LoVo (cell line): Measurements from ENCODE around the gene AHRR.
"Not testable (repeated sequence)": the region's sequence is repeated elsewhere in the genome, so short reads cannot be mapped to it uniquely, and the experiment has no call there.

Source experiments
- DNase-seq: peaks from one replicate; pipeline ENCODE4 v3.0.0-alpha.2; 2016; ENCODE audit warnings: low spot score

Gene AHRR

DNA sequence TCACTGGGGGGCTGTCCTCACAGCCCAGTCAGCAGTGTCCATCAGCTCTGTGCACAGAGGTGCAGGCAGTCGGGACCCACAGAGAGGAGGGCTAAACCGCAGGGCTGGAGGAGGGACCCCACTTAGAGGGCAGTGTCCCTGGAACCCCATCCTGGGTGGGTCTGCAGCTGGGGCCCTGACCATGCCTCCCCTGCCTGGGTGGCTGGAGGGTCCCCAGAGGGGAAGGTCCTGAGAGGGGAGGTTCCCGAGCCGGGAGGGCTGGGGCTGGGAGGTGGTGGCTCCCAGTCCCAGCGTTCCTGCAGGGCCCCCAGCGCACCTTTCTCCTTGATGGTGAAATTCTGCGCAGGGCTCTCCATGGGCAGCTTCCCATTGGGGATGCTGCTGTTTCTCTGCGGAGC is 154.2 kb downstream of the AHRR start:
- no peak for DNase-seq

DNA sequence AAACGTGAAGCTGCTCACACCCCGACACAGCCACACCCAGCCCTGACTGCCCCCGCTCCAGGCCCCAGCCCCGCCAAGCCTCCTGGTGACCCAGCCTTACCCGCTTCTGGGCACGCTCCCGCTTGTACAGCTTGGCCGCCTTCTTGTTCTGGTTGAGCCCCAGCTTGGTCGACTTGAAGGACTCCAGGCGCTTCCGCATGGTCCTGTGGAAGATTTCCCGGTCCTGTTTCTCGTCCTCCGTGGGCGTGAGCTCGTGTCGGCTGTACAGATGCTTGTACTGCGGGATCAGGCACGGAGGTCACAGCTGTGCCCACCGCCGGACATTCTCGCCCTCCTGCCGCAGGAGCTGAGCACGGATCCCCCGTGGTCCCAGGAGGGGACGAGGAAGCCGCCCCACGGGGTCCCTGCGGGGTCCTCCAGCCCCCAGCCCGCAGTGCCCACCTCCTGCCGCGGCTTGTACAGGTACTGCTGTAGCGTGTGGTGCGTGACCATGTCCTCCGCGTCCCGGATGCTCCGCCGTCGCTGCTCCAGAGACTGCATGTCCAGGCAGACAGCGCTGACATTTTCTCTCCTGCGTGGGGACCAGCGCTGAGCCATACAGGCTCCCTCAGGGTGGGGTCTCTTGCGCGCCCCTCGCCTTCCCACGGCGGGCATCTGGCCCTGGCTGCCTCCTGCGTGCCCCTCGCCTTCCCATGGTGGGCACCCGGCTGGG is 154.7 kb downstream of the AHRR start:
- DNase-seq = no peak

DNA sequence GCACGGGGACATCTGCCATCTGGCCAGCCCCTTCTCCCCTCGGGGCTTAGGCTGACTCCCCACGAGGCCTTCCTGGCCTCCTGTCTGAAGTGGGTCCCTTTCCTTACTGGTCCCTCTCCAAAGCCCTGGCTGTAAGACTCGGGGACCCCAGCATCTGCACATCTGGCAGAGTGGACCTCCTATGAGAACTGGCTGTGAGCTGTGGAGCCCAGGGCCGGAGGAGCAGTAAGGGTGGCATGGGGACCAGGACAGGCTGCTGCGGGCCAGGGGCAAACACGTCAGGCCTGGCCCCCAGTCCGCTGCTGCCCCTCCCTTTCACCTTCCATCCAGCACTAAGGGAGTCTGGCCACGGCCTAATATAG is 155.3 kb downstream of the AHRR start:
- no peak for DNase-seq

DNA sequence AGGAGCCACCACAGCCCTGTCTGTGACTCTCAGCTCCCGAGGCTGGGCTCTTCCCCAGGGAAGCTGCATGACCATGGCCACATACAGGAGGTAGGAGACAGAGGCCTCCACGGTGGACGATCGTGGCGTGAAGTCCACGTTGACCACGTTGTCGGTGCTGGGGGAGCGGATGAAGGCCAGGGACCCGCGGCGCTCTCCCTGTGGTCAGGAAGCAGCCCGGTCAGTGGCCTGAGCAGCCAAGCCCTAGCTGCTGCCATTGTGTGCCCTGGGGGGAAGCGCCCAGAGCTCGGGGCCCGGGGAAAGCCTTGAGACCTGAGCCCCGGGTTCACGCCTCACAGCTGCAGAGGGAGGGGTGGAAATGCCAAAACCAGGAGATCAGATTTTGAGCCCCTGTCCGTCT is 155.7 kb downstream of the AHRR start:
- DNase-seq = no peak

DNA sequence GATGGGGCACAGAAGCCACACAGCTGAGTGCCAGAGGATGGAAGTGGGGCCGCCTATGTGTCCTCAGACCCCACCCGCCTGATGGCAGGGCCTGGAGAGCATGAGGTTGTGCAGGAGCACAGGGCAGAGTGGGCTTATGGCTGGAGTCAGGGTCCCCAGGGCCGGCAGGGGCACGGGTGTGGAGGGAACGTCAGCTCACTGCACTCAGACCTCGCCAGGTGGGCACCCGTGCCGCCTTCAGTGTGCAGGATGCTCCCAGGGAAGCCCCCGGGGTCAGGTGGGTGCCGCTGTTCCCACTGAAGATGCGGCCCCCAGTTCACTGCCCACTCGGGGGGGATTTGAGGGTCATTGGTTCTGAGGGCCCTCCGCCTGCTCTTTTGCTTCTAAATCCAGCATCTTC is 156.4 kb downstream of the AHRR start:
- DNase-seq = no peak

DNA sequence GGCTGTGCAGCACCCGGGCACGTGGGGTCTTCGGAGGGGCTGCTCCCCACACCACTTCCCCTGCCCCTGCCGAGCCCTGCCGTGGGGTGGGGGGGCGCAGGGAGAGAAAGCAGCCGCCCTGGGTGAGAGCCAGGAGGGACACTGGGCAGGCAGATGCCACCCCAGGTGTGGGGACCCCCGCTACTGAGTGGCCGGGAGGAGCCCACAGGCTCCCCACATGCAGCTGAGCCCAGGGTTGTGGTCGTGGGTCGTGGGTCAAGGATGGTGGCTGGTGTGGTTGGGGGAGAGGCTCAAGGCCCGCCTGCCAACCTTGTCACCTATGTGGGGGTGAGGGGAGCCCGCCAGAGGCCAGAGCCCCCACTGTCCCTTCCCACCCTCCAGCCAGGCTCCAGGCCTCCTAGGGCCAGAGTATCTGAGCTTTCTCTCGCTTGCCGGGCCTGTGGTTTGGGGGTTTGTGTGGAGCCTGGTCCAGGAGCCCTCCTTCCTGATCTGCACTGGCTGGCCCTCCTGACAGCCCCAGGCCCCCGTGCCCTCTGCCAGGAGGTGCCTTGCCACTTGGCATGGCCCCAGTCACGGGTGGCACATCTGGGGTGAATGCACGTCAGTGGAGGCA is 157.0 kb downstream of the AHRR start:
- no peak for DNase-seq

DNA sequence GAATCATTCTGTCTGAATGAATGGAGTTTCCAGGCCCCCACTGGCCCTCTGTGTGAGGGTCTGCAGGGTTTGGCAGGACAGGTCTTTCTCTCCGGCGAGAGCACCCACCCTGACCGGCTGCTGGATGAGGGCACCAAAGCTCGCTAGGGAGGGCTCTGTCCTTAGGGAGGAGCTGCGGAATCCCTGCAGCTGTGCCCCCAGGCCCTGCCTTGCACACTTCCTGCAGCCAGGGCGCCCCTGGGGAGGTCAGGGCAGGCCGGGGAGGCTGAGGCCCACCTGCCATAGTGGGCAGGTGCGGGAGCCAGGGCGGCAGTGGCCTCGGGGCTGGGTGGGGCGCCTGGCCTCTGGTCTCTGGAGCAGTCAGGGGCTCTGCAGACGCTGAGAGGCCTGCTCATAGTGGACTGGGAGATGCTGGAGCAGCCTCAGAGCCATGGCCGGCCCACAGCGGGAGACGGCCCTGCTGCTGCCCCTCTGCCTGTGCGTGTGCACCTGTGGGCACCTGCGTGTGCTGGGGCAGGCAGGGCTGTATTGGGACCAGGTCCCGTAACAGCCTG is 157.5 kb downstream of the AHRR start:
- no peak for DNase-seq

DNA sequence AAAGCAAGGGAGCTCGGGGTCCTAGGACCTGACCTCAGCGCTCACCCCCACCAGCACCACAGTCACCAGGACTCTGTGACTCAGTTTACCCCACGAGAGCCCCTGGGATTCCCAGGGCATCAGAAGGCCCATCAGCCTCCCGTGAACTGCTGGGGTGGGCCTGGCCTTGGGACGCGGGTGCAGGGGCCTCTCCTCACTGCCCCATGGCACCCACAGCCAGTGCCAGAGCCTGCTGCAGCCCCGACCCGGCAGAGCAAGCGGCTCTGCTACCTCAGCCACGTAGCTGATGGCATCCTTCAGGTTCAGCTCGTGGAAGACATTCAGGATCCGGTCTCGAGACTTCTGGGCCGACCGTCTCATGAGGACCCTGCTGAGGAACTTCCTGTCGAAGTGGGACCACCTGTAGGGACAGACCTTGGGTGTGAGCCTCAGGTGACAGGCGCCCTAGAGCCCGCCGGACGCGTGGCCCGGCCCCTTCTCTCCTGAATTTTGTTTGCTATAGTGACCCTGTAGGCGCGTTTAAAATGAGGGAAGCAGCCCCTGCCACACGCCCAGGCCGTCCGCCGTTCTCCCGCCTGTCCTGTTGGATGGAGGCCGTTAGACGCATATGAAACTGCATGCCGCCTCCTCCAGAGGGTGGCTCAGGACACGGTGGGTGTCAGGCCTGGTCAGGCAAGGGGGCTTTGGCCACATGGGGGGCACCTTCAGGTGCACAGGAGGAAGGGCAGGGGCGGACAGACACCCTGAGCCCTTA is 158.2 kb downstream of the AHRR start:
- DNase-seq = no peak

DNA sequence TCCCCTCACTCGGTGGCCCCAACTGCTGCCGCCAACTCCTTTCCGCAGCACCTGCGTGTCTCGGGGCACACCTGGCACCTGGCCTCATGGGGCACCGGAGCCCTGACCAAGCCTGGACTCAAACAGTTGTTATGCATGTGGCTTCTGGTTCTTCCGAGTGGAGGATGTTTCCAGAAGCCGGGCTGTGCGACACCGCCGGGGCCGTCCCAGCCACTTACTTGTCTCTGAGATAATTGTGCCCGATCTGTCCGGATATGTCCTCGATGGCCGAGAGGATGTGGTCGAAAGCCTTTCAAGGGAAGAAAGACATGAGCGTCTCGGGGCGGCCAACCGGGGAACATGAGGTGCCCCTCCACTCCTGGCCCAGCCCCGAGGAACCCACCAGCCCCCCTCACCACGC is 159.8 kb downstream of the AHRR start:
- DNase-seq = no peak

DNA sequence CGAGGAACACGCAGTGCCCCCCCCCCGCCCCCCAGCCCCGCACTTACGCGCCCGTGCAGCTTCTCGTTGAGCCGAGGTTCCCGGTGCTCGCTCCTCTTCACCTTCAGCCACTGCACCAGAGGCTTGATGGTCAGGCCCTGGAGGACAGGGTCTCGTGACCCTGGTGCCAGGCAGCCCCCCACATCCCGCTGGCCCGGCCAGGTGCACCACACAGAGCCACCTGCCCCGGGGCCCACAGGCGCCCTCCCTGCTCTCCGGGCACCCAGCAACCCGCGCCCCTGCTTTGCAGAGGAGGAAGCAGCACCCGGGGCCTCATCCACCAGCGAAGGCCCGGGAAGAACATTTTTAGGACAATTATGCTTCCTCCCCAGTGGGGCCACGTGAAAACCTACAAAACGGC is 160.5 kb downstream of the AHRR start:
- DNase-seq = no peak

DNA sequence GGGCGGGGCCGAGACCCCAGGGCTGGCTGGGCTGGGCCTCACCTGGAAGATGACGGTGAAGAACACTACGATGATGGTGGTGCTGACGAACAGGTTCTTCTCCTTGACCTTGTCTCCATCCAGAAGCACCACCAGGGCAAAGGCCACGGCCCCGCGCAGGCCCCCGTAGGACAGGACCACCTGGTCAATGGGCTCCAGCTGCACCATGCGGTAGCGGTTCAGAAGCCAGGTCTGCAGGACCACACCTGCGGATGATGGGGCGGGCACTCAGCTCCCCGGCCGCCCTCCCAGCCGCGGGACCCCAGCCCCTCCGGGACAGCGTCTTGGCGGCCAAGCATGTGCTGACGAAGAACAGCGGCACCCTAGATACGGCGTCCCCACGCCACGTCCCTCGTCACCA is 161.0 kb downstream of the AHRR start:
- DNase-seq = no peak

DNA sequence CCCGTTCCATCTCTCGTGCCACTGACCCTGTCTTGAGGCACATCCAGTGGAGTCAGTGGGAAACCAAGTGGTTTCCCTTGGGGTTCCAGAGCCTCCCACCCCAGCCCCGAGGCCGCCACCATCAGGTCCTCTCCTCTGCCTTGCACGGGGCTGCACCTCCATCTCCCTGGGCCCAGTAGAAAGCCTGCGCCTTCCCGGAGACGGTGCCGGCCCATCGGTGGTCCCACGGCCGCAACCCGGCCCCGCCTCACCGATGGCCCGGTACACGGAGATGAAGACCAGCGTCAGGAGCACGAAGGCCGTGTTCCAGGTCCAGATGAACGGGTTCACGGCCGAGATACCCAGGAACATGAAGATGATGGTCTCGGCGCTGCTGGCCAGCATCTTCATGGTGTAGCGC is 161.5 kb downstream of the AHRR start:
- no peak for DNase-seq

DNA sequence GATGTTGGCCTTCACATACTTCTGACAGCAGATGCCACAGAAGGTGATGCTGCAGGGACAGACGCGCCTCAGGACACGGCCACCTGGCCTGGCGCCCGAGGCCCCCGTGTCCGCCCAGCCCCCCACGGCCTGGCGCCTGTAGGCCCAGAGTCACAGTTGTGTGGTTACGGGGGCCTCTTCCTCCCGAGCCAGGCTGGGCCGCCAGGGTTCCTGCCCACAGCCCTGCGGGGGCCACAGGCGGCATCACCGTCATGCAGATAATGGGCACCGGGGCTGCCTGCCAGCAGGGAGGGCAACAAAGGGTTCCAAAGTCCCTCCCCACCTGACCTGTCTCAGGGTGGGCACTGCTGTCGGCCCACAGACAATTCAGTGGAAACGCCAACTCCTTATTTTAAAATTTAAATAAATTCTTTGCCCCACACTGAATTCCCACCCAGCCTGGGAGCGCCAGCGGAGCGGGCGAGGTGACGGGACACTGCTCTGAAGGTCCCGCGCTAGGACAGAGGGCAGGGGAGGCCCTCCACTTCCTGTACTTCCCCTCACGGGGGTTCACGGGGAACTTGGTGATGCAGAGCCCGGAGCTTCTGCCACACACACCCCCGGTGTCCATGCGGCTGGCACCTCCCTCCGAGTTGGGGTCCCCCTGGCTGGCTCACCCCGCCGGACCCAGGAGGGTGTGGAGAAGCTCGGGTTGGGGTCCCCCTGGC is 162.1 kb downstream of the AHRR start:
- DNase-seq = no peak

DNA sequence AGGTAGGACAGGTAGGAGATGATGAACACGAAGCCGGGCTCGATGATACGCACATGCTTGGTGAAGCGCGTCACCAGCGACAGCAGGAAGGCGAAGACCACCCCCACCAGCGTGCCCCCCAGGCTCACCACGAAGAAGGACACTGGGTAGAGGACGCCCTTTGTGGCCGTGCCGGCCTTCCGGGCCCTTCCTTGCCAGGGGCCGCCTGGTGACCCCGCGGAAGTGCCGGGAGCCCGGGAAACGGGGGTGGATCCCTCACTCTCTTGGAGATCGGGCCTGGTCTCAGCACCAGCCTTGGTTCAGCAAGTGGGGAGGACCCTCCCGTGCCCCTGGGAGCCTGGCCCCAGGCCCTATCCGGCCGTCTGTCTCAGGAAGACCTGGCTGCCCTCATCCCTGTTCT is 163.0 kb downstream of the AHRR start:
- no peak for DNase-seq

DNA sequence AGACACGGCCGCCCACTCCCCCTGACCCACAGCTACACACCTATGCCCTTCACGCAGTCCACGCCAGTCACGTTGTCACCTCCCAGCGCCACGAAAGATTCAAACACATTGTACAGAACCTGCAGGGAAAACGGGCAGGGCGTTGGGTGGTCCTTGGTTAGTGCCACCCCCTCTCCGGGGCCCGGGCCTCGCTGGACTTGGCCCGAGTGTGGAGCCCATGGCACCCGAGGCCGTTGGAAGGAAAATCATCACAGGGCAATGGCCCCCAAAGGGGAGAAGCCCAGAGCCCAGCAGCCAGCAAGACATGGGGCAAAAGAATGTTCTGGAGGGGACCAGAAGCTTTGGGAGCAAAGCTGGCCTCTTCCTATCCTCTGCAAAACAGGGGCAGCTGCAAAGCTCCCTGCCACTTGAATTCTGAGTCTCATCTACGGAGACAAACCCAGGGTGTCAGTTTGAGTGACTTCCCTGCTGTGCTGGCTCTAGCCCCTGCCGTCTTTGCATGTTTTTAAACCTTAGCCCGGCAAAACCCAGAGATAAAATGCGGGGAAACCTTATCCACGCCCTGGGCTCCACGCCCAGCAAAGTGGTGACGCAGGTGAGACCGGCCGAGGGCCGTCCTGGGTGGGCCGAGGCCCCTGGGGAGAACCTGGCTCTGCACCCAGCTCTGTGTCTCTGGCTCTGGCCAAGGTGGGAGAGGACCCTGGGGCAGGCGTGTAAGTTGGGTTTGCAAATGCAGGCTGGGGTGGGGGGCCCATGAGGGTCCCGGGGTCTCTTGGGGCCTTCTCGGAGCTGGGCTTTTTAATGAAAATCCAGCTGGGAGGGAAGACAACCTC is 163.8 kb downstream of the AHRR start:
- DNase-seq = peak; percentile 19

DNA sequence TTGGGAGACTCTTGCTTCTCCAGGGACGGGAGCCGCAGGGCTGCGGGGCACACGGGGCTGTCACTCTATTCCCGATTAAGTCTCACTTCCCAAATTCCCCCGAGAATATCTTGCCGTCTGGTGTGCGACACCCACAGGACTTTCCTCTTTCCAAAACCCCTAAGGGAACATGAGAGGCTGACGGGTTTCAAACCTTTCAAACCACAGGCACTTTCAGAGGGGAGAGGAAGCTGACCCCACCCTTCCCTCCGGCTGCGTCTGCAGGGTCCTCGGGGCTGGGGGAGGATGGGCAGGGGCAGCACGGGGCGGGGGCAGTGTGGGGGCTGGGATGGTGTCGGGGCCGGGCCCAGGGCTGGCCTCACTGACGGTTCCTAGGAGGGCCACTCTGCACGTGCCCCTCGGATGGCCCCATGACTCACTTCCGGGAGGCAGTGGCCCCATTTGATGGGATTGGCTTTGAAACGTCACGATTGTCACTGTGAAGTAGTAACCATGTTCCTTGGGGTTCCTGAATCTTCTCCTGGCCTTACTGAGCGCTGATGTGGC is 164.5 kb downstream of the AHRR start:
- no peak for DNase-seq

DNA sequence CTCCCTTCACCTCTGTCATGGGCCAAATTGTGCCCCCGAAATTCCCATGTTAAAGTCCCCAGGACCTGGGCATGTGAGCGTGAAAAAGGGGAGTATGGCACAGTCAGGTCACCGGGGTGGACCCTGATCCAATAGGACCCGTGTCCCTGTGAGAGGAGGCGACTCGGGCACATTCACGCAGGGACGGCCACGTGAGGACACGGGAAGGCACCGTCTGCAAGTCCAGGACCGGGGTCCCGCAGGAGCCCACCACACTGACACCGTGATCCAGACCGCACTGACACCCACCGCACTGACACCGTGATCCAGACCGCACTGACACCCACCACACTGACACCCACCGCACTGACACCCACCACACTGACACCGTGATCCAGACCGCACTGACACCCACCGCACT is 165.1 kb downstream of the AHRR start:
- not testable (repeated sequence) for DNase-seq
